ENCODE results near the gene MOB3A.
"Not testable (repeated sequence)": the region's sequence is repeated elsewhere in the genome, so short reads cannot be mapped to it uniquely, and the experiment has no call there.

- TF ChIP-seq EZH2 (IDR thresholded peaks at IDR 0.05; ENCODE audit: low read depth, low read length, severe bottlenecking); CTCF (IDR thresholded peaks at IDR 0.05; ENCODE audit: control extremely low read depth in 1 of 3, insufficient read depth in 1 of 3, low read depth in 1 of 3, low read length in 3 of 3); KDM1A (IDR thresholded peaks at IDR 0.05; ENCODE audit: borderline replicate concordance, low read length); JUND (IDR thresholded peaks at IDR 0.05; ENCODE audit: low read length); ASH2L (IDR thresholded peaks at IDR 0.05; ENCODE audit: low read length); CHD2 (IDR thresholded peaks at IDR 0.05; ENCODE audit: low read length); RAD21 (IDR thresholded peaks at IDR 0.05 in 1 of 2, conservative IDR thresholded peaks at IDR 0.05 in 1 of 2; ENCODE audit: low read depth in 2 of 2, low read length in 2 of 2); CBX5 (IDR thresholded peaks at IDR 0.05; ENCODE audit: low read depth, low read length); POLR2A (IDR thresholded peaks at IDR 0.05; ENCODE audit: control extremely low read depth in 1 of 2, low read depth in 2 of 2, low read length in 2 of 2): not testable (repeated sequence)
Measured at GRCh38 chr19:2128252-2128651, 32.1 kb upstream of the MOB3A start.

Measured in H1 (cell line).